Measurements from ENCODE around the gene SPAST. TPM values are rescaled to one million over a fixed set of nuclear protein-coding genes. Genes with fewer than 3 reads are reported as not detected.
"Not testable (repeated sequence)": the region's sequence is repeated elsewhere in the genome, so short reads cannot be mapped to it uniquely, and the experiment has no call there.

Gene SPAST
- total RNA-seq, 2 experiments from 2014 or later: 13.5 to 14.1 TPM

DNA sequence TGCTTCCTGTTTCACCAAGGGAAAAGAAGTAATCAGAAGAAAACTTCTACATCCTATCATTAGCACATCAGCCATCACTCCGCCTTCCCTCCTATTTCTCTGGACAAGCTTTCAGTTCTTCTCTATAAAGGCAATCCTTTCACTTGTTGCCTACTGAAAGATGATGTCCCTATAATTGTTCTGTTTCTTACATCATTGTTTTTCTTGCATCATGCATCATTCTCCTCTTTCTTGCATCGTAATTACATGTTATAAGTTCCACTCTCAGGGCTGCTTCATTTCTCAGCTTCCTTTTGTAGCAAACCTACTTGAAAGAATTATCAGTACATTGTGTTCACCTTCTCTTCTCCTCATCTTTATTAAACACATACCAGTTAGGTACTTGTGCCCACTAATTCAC is 109.5 kb downstream of the SPAST start:
- Mint-ChIP-seq H3K4me3 (no peak overlapping the region), H3K9me3 (no peaks in the 10 kb centered on the region), H3K4me1 (ENCODE audit: low read depth) (peaks cover 19% of the 10 kb centered on the region), H3K27me3 (no peaks in the 10 kb centered on the region), H3K36me3 (ENCODE audit: low read depth) (peaks cover 41% of the 10 kb centered on the region), H3K27ac (peak overlapping the region; percentile 12)
- intact Hi-C loops (cut with micrococcal nuclease): no loop called here
- ChIA-PET POLR2A (no interaction called here), CTCF (no interaction called here)
- TF ChIP-seq CTCF (IDR thresholded peaks at IDR 0.05): no peak
- DNase-seq: no peak
- no peak for ATAC-seq

DNA sequence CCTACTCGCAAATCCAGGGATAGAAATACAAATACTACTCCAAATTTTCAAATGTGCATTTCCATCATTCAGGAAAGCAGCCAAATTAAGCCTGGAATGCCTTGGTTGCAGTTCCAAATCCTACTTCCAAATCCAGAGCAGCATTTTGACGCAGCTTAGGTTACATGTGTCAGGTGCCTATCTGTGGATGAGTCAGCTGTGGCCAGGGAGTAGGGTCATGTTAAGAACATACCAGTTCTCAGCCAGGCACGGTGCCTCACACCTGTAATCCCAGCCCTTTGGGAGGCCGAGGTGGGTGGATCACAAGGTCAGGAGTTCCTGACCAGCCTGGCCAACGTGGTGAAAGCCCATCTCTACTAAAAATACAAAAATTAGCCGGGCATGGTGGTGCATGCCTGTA is 119.3 kb downstream of the SPAST start:
- no peaks in the 10 kb centered on the region for H3K9me3 Mint-ChIP-seq
- intact Hi-C loops (cut with micrococcal nuclease): no loop called here
- no peak overlapping the region for H3K4me3 Mint-ChIP-seq
- H3K27ac Mint-ChIP-seq: no peak overlapping the region
- peaks cover 11% of the 10 kb centered on the region for H3K36me3 Mint-ChIP-seq (ENCODE audit: low read depth)
- no peaks in the 10 kb centered on the region for H3K27me3 Mint-ChIP-seq
- DNase-seq (no peak), ATAC-seq (no peak)
- peaks cover under 1% of the 10 kb centered on the region for H3K4me1 Mint-ChIP-seq (ENCODE audit: low read depth)
- ChIA-PET CTCF (no interaction called here), POLR2A (no interaction called here)
- TF ChIP-seq CTCF (IDR thresholded peaks at IDR 0.05): no peak

DNA sequence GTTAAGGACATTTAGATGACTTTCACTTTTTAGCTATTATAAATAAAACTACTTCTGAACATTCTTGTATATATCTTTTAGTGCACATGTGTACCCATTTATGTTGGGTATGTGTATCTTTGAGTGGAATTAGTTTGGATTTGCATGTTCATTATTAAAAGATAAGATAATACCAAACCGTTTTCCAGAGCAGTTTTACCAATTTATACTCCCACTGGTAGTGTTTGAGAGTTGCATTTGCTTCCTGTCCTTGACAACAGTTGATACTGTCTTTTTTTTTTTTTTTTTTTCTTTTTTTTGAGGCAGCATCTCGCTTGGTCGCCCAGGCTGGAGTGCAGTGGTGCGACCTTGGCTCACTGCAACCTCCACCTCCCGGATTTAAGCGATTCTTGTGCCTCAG is 125.7 kb downstream of the SPAST start:
- H3K9me3 Mint-ChIP-seq: no peaks in the 10 kb centered on the region
- CTCF ChIA-PET: no interaction called here
- no peak for DNase-seq
- POLR2A ChIA-PET: no interaction called here
- H3K36me3 Mint-ChIP-seq (ENCODE audit: low read depth): peaks cover 24% of the 10 kb centered on the region
- no peak overlapping the region for H3K4me3 Mint-ChIP-seq
- peak overlapping the region; percentile 30 for H3K27ac Mint-ChIP-seq
- no peak for TF ChIP-seq CTCF (IDR thresholded peaks at IDR 0.05)
- H3K27me3 Mint-ChIP-seq: no peaks in the 10 kb centered on the region
- intact Hi-C loops (cut with micrococcal nuclease): no loop called here
- no peak for ATAC-seq
- peaks cover 24% of the 10 kb centered on the region for H3K4me1 Mint-ChIP-seq (ENCODE audit: low read depth)

GRCh38 chr2:32192418-32192817 is 129.1 kb downstream of the SPAST start:
- no peak for TF ChIP-seq CTCF (IDR thresholded peaks at IDR 0.05)
- DNase-seq (no peak), ATAC-seq (no peak)
- H3K4me1 Mint-ChIP-seq (ENCODE audit: low read depth): peaks cover 24% of the 10 kb centered on the region
- ChIA-PET CTCF (no interaction called here), POLR2A (no interaction called here)
- H3K27me3 Mint-ChIP-seq: no peaks in the 10 kb centered on the region
- intact Hi-C loops (cut with micrococcal nuclease): no loop called here
- H3K4me3 Mint-ChIP-seq: no peak overlapping the region
- H3K9me3 Mint-ChIP-seq: no peaks in the 10 kb centered on the region
- H3K36me3 Mint-ChIP-seq (ENCODE audit: low read depth): peaks cover 16% of the 10 kb centered on the region
- H3K27ac Mint-ChIP-seq: peak overlapping the region; percentile 57

GRCh38 chr2:32200814-32201213 is 137.5 kb downstream of the SPAST start:
- ATAC-seq: no peak
- TF ChIP-seq CTCF (IDR thresholded peaks at IDR 0.05): no peak
- peaks cover 2% of the 10 kb centered on the region for H3K4me1 Mint-ChIP-seq (ENCODE audit: low read depth)
- H3K36me3 Mint-ChIP-seq (ENCODE audit: low read depth): peaks cover 29% of the 10 kb centered on the region
- intact Hi-C loops (cut with micrococcal nuclease): no loop called here
- no peak overlapping the region for H3K27ac Mint-ChIP-seq
- CTCF ChIA-PET: no interaction called here
- H3K4me3 Mint-ChIP-seq: no peak overlapping the region
- no peak for DNase-seq
- H3K9me3 Mint-ChIP-seq: no peaks in the 10 kb centered on the region
- POLR2A ChIA-PET: no interaction called here
- H3K27me3 Mint-ChIP-seq: no peaks in the 10 kb centered on the region

DNA sequence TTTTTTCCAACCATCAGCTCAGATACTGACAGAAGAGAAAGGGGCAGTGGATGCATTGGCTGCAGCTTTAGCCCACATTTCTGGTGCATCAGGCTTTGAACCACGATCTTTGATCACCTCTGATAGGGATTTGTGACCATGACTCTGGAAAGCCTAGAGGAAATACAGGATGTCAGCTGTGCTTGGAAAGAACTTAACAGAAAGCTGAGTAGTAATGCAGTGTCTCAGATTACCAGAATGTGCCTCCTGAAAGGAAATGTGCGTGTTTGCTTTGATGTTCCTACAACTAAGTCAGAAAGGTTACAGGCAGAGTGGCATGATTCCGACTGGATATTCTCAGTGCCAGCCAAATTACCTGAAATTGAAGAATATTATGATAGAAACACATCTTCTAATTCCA is 140.1 kb downstream of the SPAST start:
- H3K4me3 Mint-ChIP-seq; intact Hi-C loops (cut with micrococcal nuclease); H3K27me3 Mint-ChIP-seq; H3K4me1 Mint-ChIP-seq (ENCODE audit: low read depth); ATAC-seq; H3K27ac Mint-ChIP-seq; CTCF ChIA-PET; DNase-seq; POLR2A ChIA-PET; H3K9me3 Mint-ChIP-seq: not testable (repeated sequence)
- peaks cover 24% of the 10 kb centered on the region for H3K36me3 Mint-ChIP-seq (ENCODE audit: low read depth)
